ENCODE results near the gene CZIB. TPM values are rescaled to one million over a fixed set of nuclear protein-coding genes. Genes with fewer than 3 reads are reported as not detected.
"Not testable (repeated sequence)": the region's sequence is repeated elsewhere in the genome, so short reads cannot be mapped to it uniquely, and the experiment has no call there.

CZIB gene
- total RNA-seq, 1 experiment from 2014 or later, result 50.3 TPM

- no peaks in the 10 kb centered on the region for H3K4me1 ChIP-seq (replicated peaks; ENCODE audit: insufficient read depth)
- H3K9me2 ChIP-seq (ENCODE audit: insufficient read depth), result no peaks in the 10 kb centered on the region
- no peaks in the 10 kb centered on the region for H4K20me1 ChIP-seq (ENCODE audit: insufficient read depth)
- BruUV-seq (replicated peaks), result no TSS peak
- peaks cover 14% of the 10 kb centered on the region for H3K9me3 ChIP-seq (ENCODE audit: insufficient read depth, low read depth)
- no peak overlapping the region for H3K4me2 ChIP-seq
- peaks cover 30% of the 10 kb centered on the region for H3K36me3 ChIP-seq (ENCODE audit: low read depth)
- H3K79me2 ChIP-seq (ENCODE audit: low read depth), result no peaks in the 10 kb centered on the region
- H3F3A ChIP-seq (ENCODE audit: insufficient read depth, low read depth), result peaks cover 7% of the 10 kb centered on the region; the same call in 1 of the 2 replicates
- H3K27ac ChIP-seq, result no peak overlapping the region
- no peak for DNase-seq
- intact Hi-C loops (cut with micrococcal nuclease; ENCODE audit: unreplicated experiment), result no loop called here
- ChIA-PET POLR2A (ENCODE audit: unreplicated experiment) (no interaction called here), CTCF (no interaction called here)
- no peak overlapping the region for H2AFZ ChIP-seq
- H3K27me3 ChIP-seq (ENCODE audit: insufficient read depth, low read depth), result no peaks in the 10 kb centered on the region
- no peak overlapping the region for H3K4me3 ChIP-seq
- TF ChIP-seq CTCF (conservative IDR thresholded peaks at IDR 0.05), result no peak
- no peak for TF ChIP-seq EZH2 (IDR thresholded peaks at IDR 0.05; ENCODE audit: low read depth)
Observed at GRCh38 chr1:53210352-53210751, 10.1 kb downstream of the CZIB start.

- Histone ChIP-seq H3K4me1 (replicated peaks; ENCODE audit: insufficient read depth) (no peaks in the 10 kb centered on the region), H3K4me2 (no peak overlapping the region), H3K36me3 (ENCODE audit: low read depth) (peaks cover 54% of the 10 kb centered on the region), H3K27me3 (ENCODE audit: insufficient read depth, low read depth) (no peaks in the 10 kb centered on the region), H3K79me2 (ENCODE audit: low read depth) (no peaks in the 10 kb centered on the region), H2AFZ (no peak overlapping the region), H3K9me3 (ENCODE audit: insufficient read depth, low read depth) (peaks cover 20% of the 10 kb centered on the region), H3K4me3 (no peak overlapping the region), H3F3A (ENCODE audit: insufficient read depth, low read depth) (0 out of 2 replicates have a peak, but pooled peaks cover 4% of the 10 kb centered on the region), H4K20me1 (ENCODE audit: insufficient read depth) (no peaks in the 10 kb centered on the region), H3K27ac (no peak overlapping the region), H3K9me2 (ENCODE audit: insufficient read depth) (no peaks in the 10 kb centered on the region)
- BruUV-seq (replicated peaks), result no TSS peak
- intact Hi-C loops (cut with micrococcal nuclease; ENCODE audit: unreplicated experiment), result no loop called here
- CTCF ChIA-PET, result no interaction called here
- POLR2A ChIA-PET (ENCODE audit: unreplicated experiment), result no interaction called here
- no peak for TF ChIP-seq CTCF (conservative IDR thresholded peaks at IDR 0.05)
- TF ChIP-seq EZH2 (IDR thresholded peaks at IDR 0.05; ENCODE audit: low read depth), result no peak
- DNase-seq, result no peak
Observed at GRCh38 chr1:53207726-53208125, 12.7 kb downstream of the CZIB start.

- TF ChIP-seq CTCF (conservative IDR thresholded peaks at IDR 0.05) (no peak), EZH2 (IDR thresholded peaks at IDR 0.05; ENCODE audit: low read depth) (no peak)
- ChIA-PET CTCF (no interaction called here), POLR2A (ENCODE audit: unreplicated experiment) (no interaction called here)
- H3K4me3 ChIP-seq, result no peak overlapping the region
- H2AFZ ChIP-seq, result no peak overlapping the region
- 0 out of 2 replicates have a peak, but pooled peaks cover 4% of the 10 kb centered on the region for H3F3A ChIP-seq (ENCODE audit: insufficient read depth, low read depth)
- no peaks in the 10 kb centered on the region for H3K79me2 ChIP-seq (ENCODE audit: low read depth)
- peaks cover 62% of the 10 kb centered on the region for H3K36me3 ChIP-seq (ENCODE audit: low read depth)
- no TSS peak for BruUV-seq (replicated peaks)
- no peak for DNase-seq
- H3K9me3 ChIP-seq (ENCODE audit: insufficient read depth, low read depth), result peaks cover 20% of the 10 kb centered on the region
- no peaks in the 10 kb centered on the region for H4K20me1 ChIP-seq (ENCODE audit: insufficient read depth)
- H3K27me3 ChIP-seq (ENCODE audit: insufficient read depth, low read depth), result no peaks in the 10 kb centered on the region
- intact Hi-C loops (cut with micrococcal nuclease; ENCODE audit: unreplicated experiment), result no loop called here
- H3K27ac ChIP-seq, result no peak overlapping the region
- no peaks in the 10 kb centered on the region for H3K9me2 ChIP-seq (ENCODE audit: insufficient read depth)
- no peaks in the 10 kb centered on the region for H3K4me1 ChIP-seq (replicated peaks; ENCODE audit: insufficient read depth)
- H3K4me2 ChIP-seq, result no peak overlapping the region
Observed at GRCh38 chr1:53206735-53207379, 13.6 kb downstream of the CZIB start.

- H3K27ac ChIP-seq; H3K4me3 ChIP-seq; CTCF ChIA-PET; H3K4me2 ChIP-seq; intact Hi-C loops (cut with micrococcal nuclease; ENCODE audit: unreplicated experiment); H3F3A ChIP-seq (ENCODE audit: insufficient read depth, low read depth); H3K9me2 ChIP-seq (ENCODE audit: insufficient read depth); H2AFZ ChIP-seq; H3K4me1 ChIP-seq (replicated peaks; ENCODE audit: insufficient read depth); H3K27me3 ChIP-seq (ENCODE audit: insufficient read depth, low read depth); BruUV-seq (replicated peaks); DNase-seq; H4K20me1 ChIP-seq (ENCODE audit: insufficient read depth); H3K79me2 ChIP-seq (ENCODE audit: low read depth); POLR2A ChIA-PET (ENCODE audit: unreplicated experiment): not testable (repeated sequence)
- Histone ChIP-seq H3K36me3 (ENCODE audit: low read depth) (peaks cover 65% of the 10 kb centered on the region), H3K9me3 (ENCODE audit: insufficient read depth, low read depth) (peaks cover 20% of the 10 kb centered on the region)
Observed at GRCh38 chr1:53206083-53206685, 14.2 kb downstream of the CZIB start.

GRCh38 chr1:53205496-53205895 lies 14.9 kb downstream of the CZIB start:
- H3K36me3 ChIP-seq (ENCODE audit: low read depth), result peaks cover 68% of the 10 kb centered on the region
- H4K20me1 ChIP-seq (ENCODE audit: insufficient read depth); H3K79me2 ChIP-seq (ENCODE audit: low read depth); POLR2A ChIA-PET (ENCODE audit: unreplicated experiment); DNase-seq; H3K27ac ChIP-seq; H3K27me3 ChIP-seq (ENCODE audit: insufficient read depth, low read depth); CTCF ChIA-PET; H3K9me2 ChIP-seq (ENCODE audit: insufficient read depth); H3F3A ChIP-seq (ENCODE audit: insufficient read depth, low read depth); H3K4me3 ChIP-seq; BruUV-seq (replicated peaks); intact Hi-C loops (cut with micrococcal nuclease; ENCODE audit: unreplicated experiment); H2AFZ ChIP-seq; H3K4me1 ChIP-seq (replicated peaks; ENCODE audit: insufficient read depth); H3K4me2 ChIP-seq: not testable (repeated sequence)
- H3K9me3 ChIP-seq (ENCODE audit: insufficient read depth, low read depth), result peaks cover 20% of the 10 kb centered on the region

All from PC-9 (cell line).